Neuron (in vitro differentiated cells): ENCODE measurements around the gene SPAG5.

Experiments
- H2AFZ ChIP-seq: one replicate; pipeline ENCODE4 v1.6.1; 2013; ENCODE audit warnings: low read depth, mild to moderate bottlenecking, inconsistent platforms, low read length, moderate library complexity
- H3K27me3 ChIP-seq: one replicate; pipeline ENCODE4 v1.6.1; 2013; ENCODE audit warnings: low read length; ENCODE audit not compliant: insufficient read depth
- H3K36me3 ChIP-seq: one replicate; pipeline ENCODE4 v1.6.1; 2013; ENCODE audit warnings: low read length; ENCODE audit not compliant: insufficient read depth
- H3K4me1 ChIP-seq: one replicate; pipeline ENCODE4 v1.6.1; 2013; ENCODE audit warnings: low read length; ENCODE audit not compliant: insufficient read depth
- H3K4me3 ChIP-seq: 2 replicates; pipeline ENCODE4 v1.5.1; 2013; ENCODE audit warnings: mild to moderate bottlenecking, low read length, moderate library complexity
- H3K9me3 ChIP-seq: one replicate; pipeline ENCODE4 v1.6.1; 2013; ENCODE audit warnings: low read length

SPAG5 gene

GRCh38 chr17:28538296-28538895, 60.4 kb downstream of the SPAG5 start:
- Histone ChIP-seq H3K9me3 (no peaks in the 10 kb centered on the region), H3K27me3 (peaks cover 24% of the 10 kb centered on the region), H3K36me3 (no peaks in the 10 kb centered on the region), H2AFZ (no peak overlapping the region), H3K4me3 (no peak overlapping the region), H3K4me1 (no peaks in the 10 kb centered on the region)

GRCh38 chr17:28537219-28537610, 61.6 kb downstream of the SPAG5 start:
- Histone ChIP-seq H3K27me3 (peaks cover 24% of the 10 kb centered on the region), H3K36me3 (no peaks in the 10 kb centered on the region), H3K4me3 (no peak overlapping the region), H2AFZ (no peak overlapping the region), H3K4me1 (no peaks in the 10 kb centered on the region), H3K9me3 (no peaks in the 10 kb centered on the region)

GRCh38 chr17:28536532-28537218, 62.1 kb downstream of the SPAG5 start:
- Histone ChIP-seq H3K36me3 (no peaks in the 10 kb centered on the region), H3K4me3 (no peak overlapping the region), H3K4me1 (no peaks in the 10 kb centered on the region), H2AFZ (no peak overlapping the region), H3K9me3 (no peaks in the 10 kb centered on the region), H3K27me3 (peaks cover 24% of the 10 kb centered on the region)

GRCh38 chr17:28534740-28535375, 64.0 kb downstream of the SPAG5 start:
- peaks cover 24% of the 10 kb centered on the region for H3K27me3 ChIP-seq
- H3K36me3 ChIP-seq = no peaks in the 10 kb centered on the region
- no peak overlapping the region for H2AFZ ChIP-seq
- no peak overlapping the region for H3K4me3 ChIP-seq
- no peaks in the 10 kb centered on the region for H3K4me1 ChIP-seq
- H3K9me3 ChIP-seq = no peaks in the 10 kb centered on the region

GRCh38 chr17:28533091-28533807, 65.6 kb downstream of the SPAG5 start:
- Histone ChIP-seq H3K36me3 (no peaks in the 10 kb centered on the region), H3K9me3 (no peaks in the 10 kb centered on the region), H3K4me3 (no peak overlapping the region), H2AFZ (no peak overlapping the region), H3K27me3 (peaks cover 22% of the 10 kb centered on the region), H3K4me1 (peaks cover 8% of the 10 kb centered on the region)

- no peak overlapping the region for H2AFZ ChIP-seq
- H3K4me1 ChIP-seq = peaks cover 10% of the 10 kb centered on the region
- H3K27me3 ChIP-seq = peaks cover 20% of the 10 kb centered on the region
- no peaks in the 10 kb centered on the region for H3K36me3 ChIP-seq
- H3K4me3 ChIP-seq = no peak overlapping the region
- H3K9me3 ChIP-seq = no peaks in the 10 kb centered on the region
These were observed 66.5 kb downstream of the SPAG5 start for GRCh38 chr17:28532050-28532960.

- H3K36me3 ChIP-seq = no peaks in the 10 kb centered on the region
- peaks cover 10% of the 10 kb centered on the region for H3K4me1 ChIP-seq
- no peak overlapping the region for H2AFZ ChIP-seq
- peaks cover 9% of the 10 kb centered on the region for H3K27me3 ChIP-seq
- no peak overlapping the region for H3K4me3 ChIP-seq
- H3K9me3 ChIP-seq = no peaks in the 10 kb centered on the region
These were observed 67.9 kb downstream of the SPAG5 start for GRCh38 chr17:28530926-28531325.

- H3K27me3 ChIP-seq = peaks cover 4% of the 10 kb centered on the region
- no peak overlapping the region for H3K4me3 ChIP-seq
- no peaks in the 10 kb centered on the region for H3K9me3 ChIP-seq
- no peaks in the 10 kb centered on the region for H3K36me3 ChIP-seq
- H2AFZ ChIP-seq = no peak overlapping the region
- peaks cover 11% of the 10 kb centered on the region for H3K4me1 ChIP-seq
These were observed 68.6 kb downstream of the SPAG5 start for GRCh38 chr17:28530250-28530649.

GRCh38 chr17:28529013-28529400, 69.8 kb downstream of the SPAG5 start:
- Histone ChIP-seq H3K9me3 (no peaks in the 10 kb centered on the region), H3K36me3 (no peaks in the 10 kb centered on the region)

GRCh38 chr17:28528327-28529012, 70.4 kb downstream of the SPAG5 start:
- no peaks in the 10 kb centered on the region for H3K9me3 ChIP-seq
- no peak overlapping the region for H2AFZ ChIP-seq
- H3K27me3 ChIP-seq = no peaks in the 10 kb centered on the region
- H3K4me1 ChIP-seq = peaks cover 15% of the 10 kb centered on the region
- no peak overlapping the region for H3K4me3 ChIP-seq
- no peaks in the 10 kb centered on the region for H3K36me3 ChIP-seq

More at GRCh38 chr17:28529013-28529400, 69.8 kb downstream of the SPAG5 start:
- H3K27me3 ChIP-seq = no peaks in the 10 kb centered on the region
- peaks cover 15% of the 10 kb centered on the region for H3K4me1 ChIP-seq
- no peak overlapping the region for H2AFZ ChIP-seq
- H3K4me3 ChIP-seq = no peak overlapping the region

GRCh38 chr17:28527859-28528258, 71.0 kb downstream of the SPAG5 start:
- Histone ChIP-seq H3K9me3 (no peaks in the 10 kb centered on the region), H3K36me3 (no peaks in the 10 kb centered on the region), H3K4me3 (no peak overlapping the region), H3K4me1 (peaks cover 15% of the 10 kb centered on the region), H2AFZ (no peak overlapping the region), H3K27me3 (no peaks in the 10 kb centered on the region)
